Keratinocyte (primary cell): ENCODE data around the gene ELOVL6.

ENCODE experiments used
- CTCF ChIP-seq, 3 experiments: IDR thresholded peaks in 1 of 3; conservative IDR thresholded peaks in 1 of 3; optimal IDR thresholded peaks in 1 of 3; 2 replicates in 2 of 3; 3 replicates in 1 of 3; pipeline versions ENCODE3 to v1.5.1; 2011; ENCODE audit warnings: low read length in 3 of 3, mild to moderate bottlenecking in 3 of 3, moderate library complexity in 2 of 3, control low read depth in 1 of 3, inconsistent platforms in 1 of 3; ENCODE audit not compliant: insufficient read depth in 2 of 3; ENCODE audit errors: extremely low read depth in 1 of 3
- EZH2 ChIP-seq: IDR thresholded peaks from one replicate; pipeline ENCODE4 v1.6.1; 2012; ENCODE audit warnings: inconsistent platforms, mild to moderate bottlenecking, low read length, moderate library complexity

DNA sequence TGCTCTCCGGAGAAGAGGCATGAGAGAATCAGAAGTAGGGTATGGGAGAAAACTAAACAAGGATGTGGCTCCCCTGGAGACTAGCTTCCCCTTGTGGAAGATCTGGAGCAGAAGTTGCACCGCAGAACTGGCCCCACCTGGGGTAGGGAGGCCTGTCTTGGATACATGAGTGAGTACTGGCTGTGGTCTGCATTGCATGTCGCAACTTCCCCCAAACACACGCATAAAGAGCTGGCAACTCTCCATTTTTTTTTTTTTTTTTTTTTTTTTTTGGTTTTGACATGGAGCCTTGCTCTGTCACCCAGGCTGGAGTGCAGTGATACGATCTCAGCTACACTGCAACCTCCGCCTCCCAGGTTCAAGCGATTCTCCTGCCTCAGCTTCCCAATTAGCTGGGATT, 165.8 kb downstream of the ELOVL6 start:
- no peak for TF ChIP-seq EZH2
- no peak for TF ChIP-seq CTCF (optimal IDR thresholded peaks at IDR 0.05 in 1 of 3, IDR thresholded peaks at IDR 0.05 in 1 of 3, conservative IDR thresholded peaks at IDR 0.05 in 1 of 3; ENCODE audit: extremely low read depth in 1 of 3, insufficient read depth in 2 of 3, low read length in 3 of 3)
